ENCODE results near the gene EFHD1.

The EFHD1 gene

DNA sequence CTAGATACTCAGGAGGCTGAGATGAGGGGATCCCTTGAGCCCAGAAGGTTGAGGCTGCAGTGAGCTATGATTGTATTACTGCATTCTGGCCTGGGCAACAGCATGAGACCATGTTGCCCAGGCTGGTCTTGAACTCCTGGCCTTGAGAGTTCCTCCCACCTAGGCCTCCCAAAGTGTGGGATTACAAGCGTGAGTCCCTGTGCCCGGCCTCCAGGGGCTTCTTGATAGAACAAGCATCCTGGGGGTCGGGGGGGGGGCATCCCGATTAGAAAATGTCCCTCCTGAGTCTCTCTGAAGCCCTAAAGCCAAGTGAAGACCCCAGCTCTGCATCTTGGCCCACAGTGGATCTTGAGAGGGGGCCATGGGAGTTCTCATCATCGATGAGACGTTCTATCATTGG, 22.3 kb upstream of the EFHD1 start:
- H3F3A ChIP-seq (ENCODE audit: insufficient read depth, low read length), result no peaks in the 10 kb centered on the region
- H3K4me2 ChIP-seq (ENCODE audit: low read depth, low read length), result no peak overlapping the region
- no peaks in the 10 kb centered on the region for H3K9me3 ChIP-seq (replicated peaks; ENCODE audit: insufficient read depth, low read length)
- no peaks in the 10 kb centered on the region for H3K4me1 ChIP-seq (ENCODE audit: low read length)
- TF ChIP-seq, protein P1, sequence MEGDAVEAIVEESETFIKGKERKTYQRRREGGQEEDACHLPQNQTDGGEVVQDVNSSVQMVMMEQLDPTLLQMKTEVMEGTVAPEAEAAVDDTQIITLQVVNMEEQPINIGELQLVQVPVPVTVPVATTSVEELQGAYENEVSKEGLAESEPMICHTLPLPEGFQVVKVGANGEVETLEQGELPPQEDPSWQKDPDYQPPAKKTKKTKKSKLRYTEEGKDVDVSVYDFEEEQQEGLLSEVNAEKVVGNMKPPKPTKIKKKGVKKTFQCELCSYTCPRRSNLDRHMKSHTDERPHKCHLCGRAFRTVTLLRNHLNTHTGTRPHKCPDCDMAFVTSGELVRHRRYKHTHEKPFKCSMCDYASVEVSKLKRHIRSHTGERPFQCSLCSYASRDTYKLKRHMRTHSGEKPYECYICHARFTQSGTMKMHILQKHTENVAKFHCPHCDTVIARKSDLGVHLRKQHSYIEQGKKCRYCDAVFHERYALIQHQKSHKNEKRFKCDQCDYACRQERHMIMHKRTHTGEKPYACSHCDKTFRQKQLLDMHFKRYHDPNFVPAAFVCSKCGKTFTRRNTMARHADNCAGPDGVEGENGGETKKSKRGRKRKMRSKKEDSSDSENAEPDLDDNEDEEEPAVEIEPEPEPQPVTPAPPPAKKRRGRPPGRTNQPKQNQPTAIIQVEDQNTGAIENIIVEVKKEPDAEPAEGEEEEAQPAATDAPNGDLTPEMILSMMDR (IDR thresholded peaks at IDR 0.05; ENCODE audit: low read length), result no peak
- TF ChIP-seq EZH2 (optimal IDR thresholded peaks at IDR 0.05; ENCODE audit: low read depth, low read length) (no peak), EZH2phosphoT487 (IDR thresholded peaks at IDR 0.05; ENCODE audit: low read length) (no peak)
- DNase-seq, result no peak
- no peak overlapping the region for H3K27ac ChIP-seq (ENCODE audit: low read length)
- no peaks in the 10 kb centered on the region for H3K9me2 ChIP-seq (replicated peaks; ENCODE audit: insufficient read depth, low read length)
- H4K20me1 ChIP-seq (ENCODE audit: insufficient read depth, low read length), result no peaks in the 10 kb centered on the region
- H3K4me3 ChIP-seq (ENCODE audit: low read length), result no peak overlapping the region
- H3K27me3 ChIP-seq (replicated peaks; ENCODE audit: insufficient read depth, low read length), result no peaks in the 10 kb centered on the region
- H3K9ac ChIP-seq (ENCODE audit: low read length), result no peak overlapping the region
- no peaks in the 10 kb centered on the region for H3K36me3 ChIP-seq (replicated peaks; ENCODE audit: insufficient read depth, low read length)
- no peak overlapping the region for H2AFZ ChIP-seq (ENCODE audit: low read length)
- no peaks in the 10 kb centered on the region for H3K79me2 ChIP-seq (ENCODE audit: low read length)

DNA sequence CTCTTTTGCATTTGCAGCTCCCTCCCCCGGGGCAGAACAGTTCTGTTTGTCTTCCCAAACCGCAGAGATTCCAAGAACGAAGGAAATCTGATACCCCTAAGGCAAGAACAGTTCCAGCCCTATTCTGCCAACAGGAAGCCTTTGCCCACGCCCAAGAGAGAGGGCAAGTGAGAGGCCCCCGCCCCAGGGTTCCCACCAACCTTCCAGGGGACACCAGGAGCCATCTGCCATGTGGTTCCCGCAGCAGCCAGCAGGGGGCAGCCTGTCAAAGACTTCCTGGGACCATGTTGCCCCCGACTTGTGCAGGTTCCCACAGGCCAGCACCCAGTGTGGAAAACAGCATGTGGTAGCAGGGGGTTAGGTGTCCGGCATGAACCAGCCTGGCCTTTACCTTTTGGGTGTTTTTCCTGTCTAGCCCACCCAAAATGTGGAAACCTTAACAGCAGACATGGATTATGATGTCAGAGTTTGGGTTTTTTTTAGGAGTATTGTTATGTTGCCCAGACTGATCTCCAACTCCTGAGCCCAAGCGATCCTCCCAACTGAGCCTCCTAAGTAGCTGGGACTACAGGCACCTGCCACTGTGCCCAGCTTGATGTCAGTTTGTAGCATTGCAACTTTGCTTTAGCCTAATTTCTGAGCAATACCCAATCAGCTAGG, 21.7 kb upstream of the EFHD1 start:
- Histone ChIP-seq H3K9me3 (replicated peaks; ENCODE audit: insufficient read depth, low read length) (no peaks in the 10 kb centered on the region), H3K4me2 (ENCODE audit: low read depth, low read length) (no peak overlapping the region), H3K9ac (ENCODE audit: low read length) (no peak overlapping the region), H3K79me2 (ENCODE audit: low read length) (no peaks in the 10 kb centered on the region), H3K4me1 (ENCODE audit: low read length) (no peaks in the 10 kb centered on the region), H3K9me2 (replicated peaks; ENCODE audit: insufficient read depth, low read length) (no peaks in the 10 kb centered on the region), H3K27ac (ENCODE audit: low read length) (no peak overlapping the region), H3K27me3 (replicated peaks; ENCODE audit: insufficient read depth, low read length) (no peaks in the 10 kb centered on the region), H3K4me3 (ENCODE audit: low read length) (no peak overlapping the region), H2AFZ (ENCODE audit: low read length) (no peak overlapping the region), H3K36me3 (replicated peaks; ENCODE audit: insufficient read depth, low read length) (no peaks in the 10 kb centered on the region), H3F3A (ENCODE audit: insufficient read depth, low read length) (no peaks in the 10 kb centered on the region), H4K20me1 (ENCODE audit: insufficient read depth, low read length) (no peaks in the 10 kb centered on the region)
- peak; percentile 21 for DNase-seq
- TF ChIP-seq EZH2phosphoT487 (IDR thresholded peaks at IDR 0.05; ENCODE audit: low read length) (no peak), EZH2 (optimal IDR thresholded peaks at IDR 0.05; ENCODE audit: low read depth, low read length) (no peak)
- TF ChIP-seq, protein P1 (IDR thresholded peaks at IDR 0.05; ENCODE audit: low read length), result peak; percentile 86

DNA sequence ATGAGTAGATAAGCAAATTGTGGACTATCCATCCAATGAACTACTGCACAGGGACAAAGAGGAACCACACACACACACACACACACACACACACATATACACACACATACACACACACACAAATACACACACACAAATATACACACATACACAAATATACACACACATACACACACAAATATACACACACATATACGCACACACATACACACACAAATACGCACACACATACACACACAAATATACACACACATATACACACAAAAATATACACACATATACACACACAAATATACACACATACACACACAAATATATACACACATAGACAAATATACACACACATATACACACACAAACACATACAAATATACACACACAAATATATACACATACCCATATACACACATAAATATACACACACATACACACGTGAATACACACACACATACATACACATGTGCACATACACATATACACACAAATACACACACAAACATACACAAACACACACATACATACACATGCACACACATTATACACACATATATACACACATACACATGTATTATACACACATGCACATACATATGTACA, 19.8 kb upstream of the EFHD1 start:
- no peaks in the 10 kb centered on the region for H4K20me1 ChIP-seq (ENCODE audit: insufficient read depth, low read length)
- TF ChIP-seq, protein P1 (IDR thresholded peaks at IDR 0.05; ENCODE audit: low read length), result no peak
- TF ChIP-seq EZH2phosphoT487 (IDR thresholded peaks at IDR 0.05; ENCODE audit: low read length), result no peak
- no peak for TF ChIP-seq EZH2 (optimal IDR thresholded peaks at IDR 0.05; ENCODE audit: low read depth, low read length)
- H3K9me2 ChIP-seq (replicated peaks; ENCODE audit: insufficient read depth, low read length), result no peaks in the 10 kb centered on the region
- H3K9ac ChIP-seq (ENCODE audit: low read length), result no peak overlapping the region
- H3K9me3 ChIP-seq (replicated peaks; ENCODE audit: insufficient read depth, low read length), result no peaks in the 10 kb centered on the region
- H3K4me2 ChIP-seq (ENCODE audit: low read depth, low read length), result no peak overlapping the region
- H3K36me3 ChIP-seq (replicated peaks; ENCODE audit: insufficient read depth, low read length), result no peaks in the 10 kb centered on the region
- H3K4me1 ChIP-seq (ENCODE audit: low read length), result no peaks in the 10 kb centered on the region
- H3K27me3 ChIP-seq (replicated peaks; ENCODE audit: insufficient read depth, low read length), result no peaks in the 10 kb centered on the region
- H3F3A ChIP-seq (ENCODE audit: insufficient read depth, low read length), result no peaks in the 10 kb centered on the region
- no peak overlapping the region for H3K4me3 ChIP-seq (ENCODE audit: low read length)
- H3K79me2 ChIP-seq (ENCODE audit: low read length), result no peaks in the 10 kb centered on the region
- no peak overlapping the region for H2AFZ ChIP-seq (ENCODE audit: low read length)
- DNase-seq, result no peak
- no peak overlapping the region for H3K27ac ChIP-seq (ENCODE audit: low read length)

Data from MM.1S (cell line).